HL-60 (cell line): Measurements from ENCODE around the gene ENTHD1.
"Not testable (repeated sequence)": the region's sequence is repeated elsewhere in the genome, so short reads cannot be mapped to it uniquely, and the experiment has no call there.

Source experiments
- DNase-seq, 2 experiments: peaks; one replicate each; pipeline ENCODE4 v3.0.0-alpha.2; 2010 to 2020; ENCODE audit warnings: low read depth in 1 of 2, low spot score in 1 of 2
- H3K27ac ChIP-seq: fragments of 250-450 bp; sonication (Bioruptor Pico); replicated peaks from 2 replicates; pipeline ENCODE4 v1.5.1; 2020; ENCODE audit warnings: mild to moderate bottlenecking, moderate library complexity
- H3K27me3 ChIP-seq: fragments of 250-450 bp; sonication (Bioruptor Pico); 2 replicates; pipeline ENCODE4 v1.5.1; 2021; ENCODE audit warnings: mild to moderate bottlenecking, moderate library complexity; ENCODE audit not compliant: insufficient read depth, poor library complexity, severe bottlenecking
- H3K4me3 ChIP-seq: replicated peaks from 2 replicates; pipeline ENCODE4 v1.5.1; 2011; ENCODE audit warnings: mild to moderate bottlenecking, control low read depth, low read length; ENCODE audit not compliant: insufficient read depth
- GABPA ChIP-seq: IDR thresholded peaks from 2 replicates; pipeline ENCODE4 v1.6.1; 2012; ENCODE audit warnings: low read depth
- POLR2AphosphoS5 ChIP-seq: IDR thresholded peaks from 2 replicates; pipeline ENCODE4 v1.6.1; 2012; ENCODE audit warnings: low read depth
- SPI1 ChIP-seq: IDR thresholded peaks from 2 replicates; pipeline ENCODE4 v1.6.1; 2012; ENCODE audit warnings: low read depth, mild to moderate bottlenecking, borderline replicate concordance
- TF ChIP-seq, protein P1 (sequence below): IDR thresholded peaks from 2 replicates; pipeline ENCODE4 v1.6.1; 2012; ENCODE audit warnings: low read depth; ENCODE audit not compliant: insufficient replicate concordance
- TF ChIP-seq, protein P2 (sequence below): IDR thresholded peaks from one replicate; pipeline ENCODE4 v1.5.1; 2011; ENCODE audit warnings: low read length, control low read depth, inconsistent platforms; ENCODE audit not compliant: insufficient read depth

The ENTHD1 gene

DNA sequence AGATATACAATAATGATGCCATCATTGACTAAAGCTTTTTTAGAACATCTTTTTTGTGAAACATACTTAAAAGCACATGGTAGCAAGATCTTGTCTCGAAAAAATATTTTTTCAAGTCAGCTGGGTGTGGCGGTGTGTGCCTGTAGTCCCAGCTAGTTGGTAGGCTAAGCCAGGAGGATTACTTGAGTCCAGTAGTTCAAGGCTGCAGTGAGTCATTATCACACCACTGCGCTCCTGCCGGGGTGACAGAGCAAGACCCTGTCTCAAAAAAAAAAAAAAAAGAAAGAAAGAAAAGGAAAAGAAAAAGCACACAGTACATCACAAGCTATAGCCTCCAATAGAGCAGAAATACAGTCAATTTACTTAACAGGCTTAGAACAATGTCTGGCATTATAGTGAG lies 37.0 kb downstream of the ENTHD1 start:
- DNase-seq = no peak
- H3K27ac ChIP-seq = no peak overlapping the region
- TF ChIP-seq, protein P1, sequence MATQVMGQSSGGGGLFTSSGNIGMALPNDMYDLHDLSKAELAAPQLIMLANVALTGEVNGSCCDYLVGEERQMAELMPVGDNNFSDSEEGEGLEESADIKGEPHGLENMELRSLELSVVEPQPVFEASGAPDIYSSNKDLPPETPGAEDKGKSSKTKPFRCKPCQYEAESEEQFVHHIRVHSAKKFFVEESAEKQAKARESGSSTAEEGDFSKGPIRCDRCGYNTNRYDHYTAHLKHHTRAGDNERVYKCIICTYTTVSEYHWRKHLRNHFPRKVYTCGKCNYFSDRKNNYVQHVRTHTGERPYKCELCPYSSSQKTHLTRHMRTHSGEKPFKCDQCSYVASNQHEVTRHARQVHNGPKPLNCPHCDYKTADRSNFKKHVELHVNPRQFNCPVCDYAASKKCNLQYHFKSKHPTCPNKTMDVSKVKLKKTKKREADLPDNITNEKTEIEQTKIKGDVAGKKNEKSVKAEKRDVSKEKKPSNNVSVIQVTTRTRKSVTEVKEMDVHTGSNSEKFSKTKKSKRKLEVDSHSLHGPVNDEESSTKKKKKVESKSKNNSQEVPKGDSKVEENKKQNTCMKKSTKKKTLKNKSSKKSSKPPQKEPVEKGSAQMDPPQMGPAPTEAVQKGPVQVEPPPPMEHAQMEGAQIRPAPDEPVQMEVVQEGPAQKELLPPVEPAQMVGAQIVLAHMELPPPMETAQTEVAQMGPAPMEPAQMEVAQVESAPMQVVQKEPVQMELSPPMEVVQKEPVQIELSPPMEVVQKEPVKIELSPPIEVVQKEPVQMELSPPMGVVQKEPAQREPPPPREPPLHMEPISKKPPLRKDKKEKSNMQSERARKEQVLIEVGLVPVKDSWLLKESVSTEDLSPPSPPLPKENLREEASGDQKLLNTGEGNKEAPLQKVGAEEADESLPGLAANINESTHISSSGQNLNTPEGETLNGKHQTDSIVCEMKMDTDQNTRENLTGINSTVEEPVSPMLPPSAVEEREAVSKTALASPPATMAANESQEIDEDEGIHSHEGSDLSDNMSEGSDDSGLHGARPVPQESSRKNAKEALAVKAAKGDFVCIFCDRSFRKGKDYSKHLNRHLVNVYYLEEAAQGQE = no peak
- TF ChIP-seq, protein P2, sequence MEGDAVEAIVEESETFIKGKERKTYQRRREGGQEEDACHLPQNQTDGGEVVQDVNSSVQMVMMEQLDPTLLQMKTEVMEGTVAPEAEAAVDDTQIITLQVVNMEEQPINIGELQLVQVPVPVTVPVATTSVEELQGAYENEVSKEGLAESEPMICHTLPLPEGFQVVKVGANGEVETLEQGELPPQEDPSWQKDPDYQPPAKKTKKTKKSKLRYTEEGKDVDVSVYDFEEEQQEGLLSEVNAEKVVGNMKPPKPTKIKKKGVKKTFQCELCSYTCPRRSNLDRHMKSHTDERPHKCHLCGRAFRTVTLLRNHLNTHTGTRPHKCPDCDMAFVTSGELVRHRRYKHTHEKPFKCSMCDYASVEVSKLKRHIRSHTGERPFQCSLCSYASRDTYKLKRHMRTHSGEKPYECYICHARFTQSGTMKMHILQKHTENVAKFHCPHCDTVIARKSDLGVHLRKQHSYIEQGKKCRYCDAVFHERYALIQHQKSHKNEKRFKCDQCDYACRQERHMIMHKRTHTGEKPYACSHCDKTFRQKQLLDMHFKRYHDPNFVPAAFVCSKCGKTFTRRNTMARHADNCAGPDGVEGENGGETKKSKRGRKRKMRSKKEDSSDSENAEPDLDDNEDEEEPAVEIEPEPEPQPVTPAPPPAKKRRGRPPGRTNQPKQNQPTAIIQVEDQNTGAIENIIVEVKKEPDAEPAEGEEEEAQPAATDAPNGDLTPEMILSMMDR = no peak
- TF ChIP-seq SPI1 (no peak), POLR2AphosphoS5 (no peak), GABPA (no peak)
- no peak overlapping the region for H3K4me3 ChIP-seq
- no peaks in the 10 kb centered on the region for H3K27me3 ChIP-seq

DNA sequence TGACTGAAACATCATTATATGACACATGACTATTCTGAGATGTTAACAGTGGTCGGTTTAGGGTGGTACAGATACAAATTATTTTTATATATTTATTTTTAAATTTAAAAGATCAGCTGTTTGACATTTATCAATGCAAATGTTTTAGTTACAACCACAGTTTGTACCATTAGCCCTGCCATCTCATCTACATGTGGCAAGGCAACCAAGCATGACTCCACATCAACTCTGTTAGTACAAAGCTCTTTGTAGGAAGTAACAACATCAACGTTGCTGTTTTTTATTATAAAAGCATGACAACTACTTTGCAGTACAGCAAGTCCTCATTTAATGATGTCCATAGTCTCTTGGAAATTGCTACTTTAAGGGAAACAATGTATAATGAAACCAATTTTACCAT lies 40.8 kb downstream of the ENTHD1 start:
- no peak for DNase-seq
- no peaks in the 10 kb centered on the region for H3K27me3 ChIP-seq

DNA sequence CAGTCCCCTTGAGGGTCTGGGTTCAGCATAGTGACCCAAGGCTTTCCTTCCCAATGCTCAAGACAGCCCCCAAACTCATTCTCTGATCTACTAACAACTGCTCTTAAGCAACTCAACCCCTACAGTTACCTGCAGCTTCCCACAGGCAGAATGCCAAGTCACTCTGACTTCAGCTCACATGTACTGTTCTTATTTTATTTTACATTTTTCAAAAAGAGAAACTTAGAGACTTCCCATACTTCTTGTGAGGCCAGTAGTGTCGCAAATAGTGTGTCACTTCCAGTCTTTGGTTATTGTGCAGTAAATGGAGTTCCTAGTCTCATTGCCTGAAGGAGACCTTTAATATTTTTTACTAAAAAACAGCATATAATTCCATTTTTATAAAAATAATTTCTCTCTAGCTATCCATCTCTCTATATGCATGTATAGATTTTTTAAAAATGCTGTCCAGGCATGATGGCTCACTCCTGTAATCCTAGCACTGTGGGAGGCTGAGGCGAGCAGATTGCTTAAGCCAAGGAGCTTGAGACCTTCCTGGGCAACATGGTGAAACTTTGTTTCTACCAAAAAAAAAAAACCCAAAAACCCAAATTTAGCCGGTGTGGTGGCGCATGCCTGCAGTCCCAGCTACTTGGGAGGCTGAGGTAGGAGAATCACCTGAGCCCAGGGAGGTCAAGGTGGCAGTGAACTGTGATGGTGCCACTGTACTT lies 41.8 kb downstream of the ENTHD1 start:
- Histone ChIP-seq H3K27me3 (no peaks in the 10 kb centered on the region), H3K27ac (0 out of 2 replicates have a peak overlapping the region, but pooled peaks have one; percentile 19), H3K4me3 (no peak overlapping the region)
- TF ChIP-seq GABPA = no peak
- no peak for TF ChIP-seq POLR2AphosphoS5
- TF ChIP-seq, protein P1 = no peak
- no peak for TF ChIP-seq SPI1
- TF ChIP-seq, protein P2 = no peak
- peak; percentile 6 to 36 for DNase-seq

More for the DNA sequence above, 40.8 kb downstream of the ENTHD1 start:
- Histone ChIP-seq H3K27ac (no peak overlapping the region), H3K4me3 (no peak overlapping the region)
- TF ChIP-seq, protein P2 = no peak

DNA sequence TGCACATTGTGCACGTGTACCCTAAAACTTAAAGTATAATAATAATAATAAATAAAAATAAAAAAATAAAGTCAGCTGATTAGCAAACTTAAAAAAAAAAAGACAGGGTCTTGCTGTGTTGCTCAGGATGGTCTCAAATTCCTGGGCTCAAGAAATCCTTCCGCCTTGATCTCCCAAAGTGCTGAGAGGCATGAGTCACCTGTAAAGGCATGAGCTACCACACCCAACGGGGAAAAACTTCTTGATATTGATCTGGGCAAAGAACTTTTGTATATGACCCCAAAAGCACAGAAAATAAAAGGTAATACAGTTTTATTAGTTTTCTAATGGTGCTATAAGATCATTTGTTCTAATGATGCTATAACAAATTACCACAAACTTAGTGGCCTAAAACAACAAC lies 46.1 kb downstream of the ENTHD1 start:
- no peak for DNase-seq
- Histone ChIP-seq H3K4me3 (no peak overlapping the region), H3K27me3 (no peaks in the 10 kb centered on the region), H3K27ac (no peak overlapping the region)
- no peak for TF ChIP-seq SPI1
- TF ChIP-seq, protein P2 = no peak
- no peak for TF ChIP-seq POLR2AphosphoS5
- no peak for TF ChIP-seq GABPA
- TF ChIP-seq, protein P1 = no peak

DNA sequence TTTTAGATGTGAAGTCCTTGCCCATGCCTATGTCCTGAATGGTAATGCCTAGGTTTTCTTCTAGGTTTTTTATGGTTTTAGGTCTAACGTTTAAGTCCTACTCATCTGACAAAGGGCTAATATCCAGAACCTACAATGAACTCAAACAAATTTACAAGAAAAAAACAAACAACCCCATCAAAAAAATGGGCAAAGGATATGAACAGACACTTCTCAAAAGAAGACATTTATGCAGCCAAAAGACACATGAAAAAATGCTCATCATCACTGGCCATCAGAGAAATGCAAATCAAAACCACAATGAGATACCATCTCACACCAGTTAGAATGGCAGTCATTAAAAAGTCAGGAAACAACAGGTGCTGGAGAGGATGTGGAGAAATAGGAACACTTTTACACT lies 47.0 kb downstream of the ENTHD1 start:
- H3K27ac ChIP-seq, DNase-seq, H3K27me3 ChIP-seq, H3K4me3 ChIP-seq: not testable (repeated sequence)
